Stimulated activated CD4-positive, alpha-beta T cell treated with anti-CD3 and anti-CD28 coated beads, Interleukin-12 subunit alpha, Interleukin-12 subunit beta, amount 100 ng/mL, for 24 hours (primary cell): ENCODE results near the gene ZNF44.
"Not testable (repeated sequence)": the region's sequence is repeated elsewhere in the genome, so short reads cannot be mapped to it uniquely, and the experiment has no call there.

Experiments
- DNase-seq, 2 experiments: peaks; one replicate each; pipeline ENCODE4 v3.0.0-alpha.2; 2020; ENCODE audit warnings: low read depth in 2 of 2

ZNF44 gene

GRCh38 chr19:12294249-12295158, at the start of gene ZNF44:
Gene ZNF44 (minus strand): TSS chr19:12294883. CDS start chr19:12294694, 189 bp downstream.
- DNase-seq = peak; percentile 92 to 97

DNA sequence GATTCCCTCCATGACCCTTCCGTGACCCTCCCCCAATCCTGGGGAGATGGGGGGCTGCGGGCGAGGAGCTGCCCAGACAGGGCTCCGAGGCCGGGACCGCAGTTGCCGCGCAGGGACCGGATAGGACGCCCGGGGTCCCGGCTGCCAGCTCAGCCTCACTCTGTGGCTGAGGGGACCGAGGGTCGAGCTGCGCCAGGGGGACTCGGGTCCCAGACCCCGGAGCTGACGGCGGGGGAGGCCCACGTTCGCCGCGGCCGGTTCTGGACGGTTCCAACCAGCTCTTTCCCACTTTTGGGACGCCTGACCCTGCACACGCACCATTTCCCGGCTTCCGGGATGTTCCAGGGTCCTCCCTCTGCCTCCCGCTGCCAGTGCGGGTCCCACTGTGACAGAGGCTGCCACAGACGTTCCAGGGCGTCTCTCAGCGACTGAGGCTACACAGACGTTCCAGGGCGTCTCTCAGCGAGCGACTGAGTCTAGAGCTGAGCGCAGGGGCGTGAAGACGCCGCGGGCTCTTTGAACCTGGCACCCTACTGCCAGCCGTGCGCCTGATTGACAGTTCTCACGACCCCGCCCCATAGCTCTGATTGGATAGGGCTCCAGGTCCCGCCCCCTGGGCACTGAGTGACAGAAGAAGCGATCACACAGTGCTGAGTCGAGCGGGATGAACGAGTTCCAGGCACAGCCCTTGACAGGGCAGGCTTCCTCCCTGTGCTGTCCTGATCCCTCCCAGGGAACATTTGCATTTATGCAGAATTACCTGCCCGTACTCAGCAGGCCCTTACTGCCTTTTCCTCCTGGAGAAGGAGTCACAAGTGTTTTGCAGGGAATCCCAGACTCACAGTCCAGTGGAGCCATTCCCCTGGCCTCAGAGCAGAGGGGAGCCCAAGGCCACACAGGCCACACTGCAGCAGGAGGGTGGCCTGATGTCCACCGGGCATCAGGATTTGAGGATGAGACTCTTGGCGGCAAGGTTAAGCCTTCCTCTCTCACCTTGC, 38.8 kb upstream of the ZNF44 start, which contains the start of gene ZNF563:
Gene ZNF563 (minus strand): TSS at position 472 of the 998 bp plus-strand sequence. CDS start 151 bp downstream, at position 321.
- DNase-seq = peak; percentile 98

DNA sequence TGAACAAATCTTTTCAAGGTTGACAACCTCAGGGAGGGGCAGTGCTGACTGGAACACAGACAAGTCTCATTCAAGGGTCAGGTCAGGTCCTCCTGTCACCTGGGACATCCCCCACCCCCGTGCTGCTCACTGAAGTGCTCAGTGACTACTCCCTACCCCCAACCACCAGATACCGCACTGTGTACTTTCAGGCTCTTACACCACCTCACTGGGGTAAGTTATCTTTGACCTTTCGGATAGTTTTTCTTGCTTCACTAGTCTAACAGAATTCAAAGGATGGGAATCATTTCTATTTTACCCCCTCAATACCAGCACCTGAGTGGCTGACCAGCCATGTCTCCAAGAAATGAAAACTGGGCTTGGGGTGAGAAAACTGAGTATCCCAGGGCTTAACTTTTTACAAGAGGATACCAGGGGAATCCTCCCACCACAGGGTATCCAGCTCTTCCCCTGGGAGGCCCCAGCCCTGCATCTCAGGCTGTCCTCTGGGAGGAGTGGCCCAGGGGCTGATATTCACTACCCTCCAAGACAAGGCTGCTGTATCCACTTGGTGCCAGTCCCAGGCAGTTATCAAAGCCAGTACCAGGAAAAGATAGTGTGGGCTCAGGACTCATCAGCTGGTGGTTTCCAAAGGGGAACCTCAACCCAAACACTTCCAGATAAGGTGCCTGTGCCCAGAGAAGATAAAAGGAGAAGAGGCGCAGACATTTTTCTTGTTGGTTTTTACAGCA, 36.7 kb upstream of the ZNF44 start:
- peak; percentile 31 to 65 for DNase-seq

- DNase-seq = no peak
These were observed 35.7 kb upstream of the ZNF44 start for GRCh38 chr19:12330340-12330739.

DNA sequence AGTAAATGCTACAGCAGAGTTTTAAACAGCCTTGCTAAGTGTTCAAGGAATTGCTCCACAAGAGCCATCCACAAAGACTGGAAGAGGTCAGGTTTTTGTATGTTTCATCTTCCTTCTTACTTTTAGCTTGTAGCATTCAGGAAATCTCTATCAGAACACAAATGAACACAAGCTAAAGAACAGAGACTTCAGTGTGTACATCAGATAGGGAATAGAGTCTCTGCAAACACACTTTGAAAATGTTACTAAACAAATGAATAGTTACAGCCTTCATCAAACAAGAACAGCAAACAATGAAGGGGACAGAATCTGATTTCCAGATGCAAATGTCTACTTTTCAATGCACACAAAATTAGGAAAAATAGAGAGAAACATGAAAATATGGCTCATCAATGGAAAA, 31.0 kb upstream of the ZNF44 start:
- no peak for DNase-seq

DNA sequence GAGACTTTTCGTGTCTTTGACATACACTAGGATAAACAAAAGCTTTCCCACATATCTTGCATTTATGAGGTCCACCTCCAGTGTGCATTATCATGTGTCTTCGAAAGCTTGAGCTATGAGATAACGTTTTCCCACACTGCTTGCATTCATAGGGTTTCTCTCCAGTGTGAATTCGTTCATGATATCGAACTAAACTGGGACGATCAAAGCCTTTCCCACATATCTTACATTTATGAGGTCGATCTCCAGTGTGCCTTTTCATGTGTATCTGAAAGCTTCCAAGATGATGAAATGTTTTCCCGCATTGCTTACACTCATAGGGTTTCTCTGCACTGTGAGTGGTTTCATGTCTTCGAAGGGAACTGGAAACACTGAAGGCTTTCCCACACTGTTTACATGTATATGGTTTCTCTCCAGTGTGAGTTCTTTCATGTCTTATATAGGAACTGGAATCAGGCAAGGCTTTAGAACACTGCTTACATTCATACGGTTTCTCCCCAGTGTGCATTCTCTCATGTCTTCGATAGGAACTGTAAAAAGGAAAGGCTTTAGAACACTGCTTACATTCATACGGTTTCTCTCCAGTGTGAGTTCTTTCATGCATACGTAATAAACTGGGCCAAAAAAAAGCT, 24.2 kb upstream of the ZNF44 start:
- no peak for DNase-seq

GRCh38 chr19:12314553-12314952, 19.9 kb upstream of the ZNF44 start:
- DNase-seq = no peak

DNA sequence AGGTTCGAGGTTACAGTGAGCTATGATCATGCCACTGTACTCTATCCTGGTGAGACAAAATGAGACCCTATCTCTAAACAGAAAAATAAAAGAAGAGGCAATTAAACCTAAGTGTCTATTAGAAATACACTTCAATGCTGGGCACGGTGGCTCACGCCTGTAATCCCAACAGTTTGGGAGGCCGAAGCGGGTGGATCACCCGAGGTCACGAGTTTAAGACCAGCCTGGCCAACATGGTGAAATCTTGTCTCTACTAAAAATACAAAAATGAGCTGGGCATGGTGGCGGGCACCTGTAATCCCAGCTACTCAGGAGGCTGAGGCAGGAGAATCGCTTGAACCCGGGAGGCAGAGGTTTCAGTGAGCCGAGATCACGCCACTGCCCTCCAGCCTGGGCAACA, 14.2 kb upstream of the ZNF44 start:
- DNase-seq = not testable (repeated sequence)

DNA sequence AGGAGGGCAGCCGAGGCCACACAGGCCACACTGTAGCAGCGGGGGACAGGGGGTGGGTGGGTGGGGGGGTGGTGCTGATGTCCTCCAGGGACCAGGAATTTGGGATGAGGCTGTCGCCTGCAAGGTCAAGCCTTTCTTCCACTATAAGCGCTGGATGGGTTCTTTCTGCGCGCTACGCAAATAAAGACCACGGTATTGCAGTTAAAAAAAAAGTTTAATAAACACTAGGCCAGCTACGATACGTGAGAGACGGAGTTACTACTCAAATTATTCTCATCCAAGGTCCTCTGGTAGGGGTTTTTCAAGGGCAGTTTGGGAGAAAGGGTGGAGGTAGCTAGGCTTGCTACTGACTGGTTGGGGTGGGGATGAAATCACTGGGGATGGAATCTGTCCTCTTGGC, 508 bp upstream of the ZNF44 start:
- no peak for DNase-seq

- DNase-seq = peak in 1 of 2 experiments; percentile 47
These were observed 870 bp downstream of the ZNF44 start for GRCh38 chr19:12293777-12294248.

- DNase-seq = no peak
These were observed 5.0 kb downstream of the ZNF44 start for GRCh38 chr19:12289790-12290065.

GRCh38 chr19:12287958-12288500, 6.7 kb downstream of the ZNF44 start:
- no peak for DNase-seq

- DNase-seq = no peak
These were observed 10.1 kb downstream of the ZNF44 start for GRCh38 chr19:12284631-12285030.

DNA sequence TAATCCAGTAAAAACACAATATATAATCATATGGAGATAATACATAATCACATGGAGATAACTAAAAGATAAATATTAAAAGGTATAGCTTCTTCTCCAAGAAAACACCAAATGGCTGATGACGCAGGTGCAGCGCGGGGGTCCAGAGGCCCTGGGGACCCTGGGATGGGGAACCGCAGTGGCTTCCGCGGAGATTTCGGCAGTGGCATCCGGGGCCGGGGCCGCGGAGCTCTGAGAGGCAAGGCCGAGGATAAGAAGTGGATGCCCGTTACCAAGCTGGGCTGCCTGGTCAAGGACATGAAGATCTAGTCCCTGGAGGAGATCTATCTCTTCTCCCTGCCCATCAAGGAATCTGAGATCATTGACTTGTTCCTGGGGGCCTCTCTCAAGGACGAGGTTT, 10.5 kb downstream of the ZNF44 start:
- no peak for DNase-seq

DNA sequence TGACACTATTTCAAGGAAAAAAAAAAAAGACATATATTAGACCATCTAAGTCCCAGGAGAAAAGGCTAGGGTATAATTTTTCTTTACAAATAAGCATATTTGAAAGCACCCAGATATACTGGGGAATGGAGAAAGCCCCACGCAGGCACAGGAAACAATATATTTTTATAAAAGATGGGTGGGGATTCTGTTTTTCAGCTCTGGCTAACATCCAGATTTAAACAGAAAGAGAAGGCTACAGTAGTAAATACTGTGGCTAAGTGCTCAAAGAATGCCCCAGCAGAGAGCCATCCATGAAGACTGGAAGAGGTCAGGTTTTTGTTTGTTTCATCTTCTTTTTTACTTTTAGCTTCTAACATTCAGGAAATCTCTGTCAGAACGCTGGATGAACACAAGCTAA, 16.0 kb downstream of the ZNF44 start:
- DNase-seq = no peak

GRCh38 chr19:12272980-12273901, 21.4 kb downstream of the ZNF44 start:
- DNase-seq = no peak

DNA sequence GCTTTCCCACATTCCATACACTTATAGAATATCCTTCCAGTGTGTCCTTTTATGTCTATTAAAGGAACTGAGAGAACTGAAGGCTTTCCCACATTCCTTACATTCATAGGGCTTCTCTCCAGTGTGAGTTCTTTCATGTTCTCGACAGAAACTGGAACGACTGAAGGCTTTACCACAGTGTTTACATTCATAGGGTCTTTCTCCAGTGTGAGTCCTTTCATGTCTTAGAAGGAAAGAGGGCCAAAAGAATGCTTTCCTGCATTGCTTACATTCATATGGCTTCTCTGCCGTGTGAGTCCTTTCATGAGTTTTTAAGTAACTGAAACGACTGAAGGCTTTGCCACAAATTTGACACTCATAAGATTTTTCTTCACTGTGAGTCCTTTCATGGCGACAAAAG, 22.3 kb downstream of the ZNF44 start:
- DNase-seq = no peak

DNA sequence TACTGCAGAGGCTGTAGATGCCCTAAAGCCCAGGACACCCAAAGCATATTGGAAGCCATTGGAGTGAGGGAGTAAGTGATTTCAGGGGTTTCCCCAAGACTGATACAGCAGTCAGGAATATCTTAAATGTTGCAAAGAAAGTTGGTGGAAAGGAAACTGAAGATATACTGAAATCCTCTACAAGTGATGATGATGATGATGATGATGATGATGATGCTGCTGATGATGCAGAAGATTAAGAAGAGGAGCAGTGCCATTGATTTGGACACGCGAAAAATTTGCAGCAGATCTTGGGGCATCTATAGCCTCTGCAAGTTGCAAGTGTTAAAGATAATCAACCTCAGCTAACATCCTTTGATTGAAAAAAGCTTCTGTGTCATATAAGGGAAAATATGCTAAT, 23.8 kb downstream of the ZNF44 start:
- no peak for DNase-seq

DNA sequence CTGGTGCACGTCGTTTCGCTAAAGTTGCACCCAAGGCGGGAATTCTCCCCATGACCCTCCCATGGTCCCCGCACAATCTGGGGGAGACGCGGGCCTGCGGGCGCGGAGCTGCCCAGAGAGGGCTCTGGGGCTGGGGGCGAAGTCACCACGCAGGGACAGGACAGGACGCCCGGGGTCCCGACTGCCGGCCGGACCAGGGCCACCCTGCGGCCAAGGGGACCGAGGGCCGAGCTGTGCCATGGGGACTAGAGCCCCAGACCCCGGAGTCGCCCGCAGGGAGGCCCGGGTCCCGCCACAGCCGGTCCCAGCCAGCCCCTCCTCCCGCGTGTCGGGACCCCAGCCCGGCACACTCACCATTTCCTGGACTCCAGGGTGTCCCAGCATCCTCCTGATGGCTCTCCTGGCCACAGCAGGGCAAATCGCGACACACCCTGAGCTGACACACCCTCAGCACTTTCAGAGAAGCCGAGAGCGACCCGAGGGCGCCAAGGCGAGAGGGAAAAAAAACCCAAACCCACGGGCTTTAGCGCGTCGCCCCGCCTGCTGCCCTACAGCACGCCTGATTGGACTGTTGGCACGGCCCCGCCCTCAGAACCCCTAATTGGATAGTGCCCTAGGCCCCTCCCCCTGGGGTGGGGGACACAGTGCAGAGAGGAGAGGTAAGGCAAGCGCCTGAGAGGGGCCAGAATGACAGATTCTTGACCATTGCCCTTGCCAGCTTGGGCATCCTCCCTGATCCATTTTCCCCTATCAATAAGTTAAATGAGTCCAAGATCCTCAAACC, 28.6 kb downstream of the ZNF44 start:
- no peak for DNase-seq
